ENCODE measurements around the gene MTO1.
"Not testable (repeated sequence)": the region's sequence is repeated elsewhere in the genome, so short reads cannot be mapped to it uniquely, and the experiment has no call there.

MTO1 gene

DNA sequence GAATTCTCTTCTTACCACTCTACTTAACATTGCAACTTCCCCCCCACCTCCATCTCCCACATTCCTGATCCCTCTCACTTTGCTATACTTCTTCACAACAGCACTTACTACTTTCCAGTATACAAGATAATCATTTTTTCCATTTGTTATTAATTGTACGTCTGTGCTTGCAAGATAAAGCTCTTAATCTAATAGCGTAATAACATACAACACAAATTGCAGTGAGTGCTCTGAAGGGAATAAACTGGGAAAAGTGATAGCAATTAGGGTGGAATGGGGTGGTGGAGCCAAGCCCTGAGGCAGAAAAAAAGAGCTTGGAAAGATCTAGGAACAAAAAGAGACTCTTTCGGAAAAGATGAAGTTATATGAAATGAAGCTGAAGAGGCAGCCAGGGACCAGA is 18.0 kb upstream of the MTO1 start:
- no peak for TF ChIP-seq CTCF (IDR thresholded peaks at IDR 0.05; ENCODE audit: control extremely low read depth, extremely low read depth, low read depth, missing control alignments)
- POLR2A ChIA-PET = no interaction called here
- CTCF ChIA-PET = interaction anchor here (1.3 to 1.7 kb wide), 2 partner anchors 10 to 168 kb away, joined by 3 to 4 read pairs; no protein-coding TSS in a partner anchor
- DNase-seq (ENCODE audit: extremely low spot score) = no peak

DNA sequence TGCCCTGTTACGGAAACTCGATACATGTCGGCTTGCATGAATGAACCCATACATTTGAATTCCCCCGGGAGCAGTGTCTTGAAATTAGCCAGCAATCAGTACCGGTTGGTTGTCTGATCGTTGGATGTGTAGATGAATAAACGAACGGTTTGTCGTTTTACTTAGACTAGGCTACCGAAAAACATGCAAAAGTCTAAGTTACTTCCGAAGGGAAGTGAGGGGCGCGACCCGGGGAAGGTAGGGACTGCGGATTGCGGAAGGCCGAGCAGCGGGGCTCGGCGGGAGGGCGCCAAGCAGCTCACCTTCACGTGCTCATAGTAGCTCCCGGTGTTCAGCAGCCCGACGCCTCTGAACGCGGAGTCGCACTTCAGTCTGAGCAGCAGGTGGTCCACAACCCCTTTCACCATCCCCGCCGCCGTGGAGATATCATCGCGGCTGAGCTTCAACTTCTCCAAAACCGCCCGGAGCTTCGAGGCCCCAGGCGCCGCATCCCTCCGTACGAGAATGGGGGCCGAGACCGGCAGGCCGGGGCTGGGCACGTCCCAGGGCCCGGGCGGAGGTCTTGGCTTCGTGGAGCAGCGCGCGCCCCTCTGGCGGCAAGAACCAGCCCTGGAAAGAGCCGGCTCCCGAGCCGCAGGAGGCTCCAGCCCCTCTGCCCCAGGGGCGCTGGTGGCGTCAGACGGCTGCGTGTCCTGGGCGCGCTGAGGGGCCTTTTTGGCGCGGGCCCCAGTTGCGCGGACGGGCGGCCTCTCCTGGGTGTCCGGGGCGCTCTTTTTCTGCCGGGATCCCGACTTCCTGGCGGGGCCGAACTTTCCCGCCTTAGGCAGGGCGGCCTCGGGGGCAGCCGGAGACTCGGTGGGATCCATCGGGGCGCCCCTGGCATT is 10.1 kb upstream of the MTO1 start:
- DNase-seq (ENCODE audit: extremely low spot score) = peak; percentile 60
- CTCF ChIA-PET = interaction anchor here (0.7 to 3.1 kb wide), 6 partner anchors 11 to 240 kb away, joined by 3 to 18 read pairs (median 4); partner anchors contain the start of gene MTO1
- TF ChIP-seq CTCF (IDR thresholded peaks at IDR 0.05; ENCODE audit: control extremely low read depth, extremely low read depth, low read depth, missing control alignments) = peak; percentile 0
- POLR2A ChIA-PET = interaction anchor here (0.6 to 2.9 kb wide), 6 partner anchors 10 to 69 kb away, joined by 3 to 45 read pairs (median 3); partner anchors contain the start of genes EEF1A1 and MTO1

- peak; percentile 81 for DNase-seq (ENCODE audit: extremely low spot score)
- no peak for TF ChIP-seq CTCF (IDR thresholded peaks at IDR 0.05; ENCODE audit: control extremely low read depth, extremely low read depth, low read depth, missing control alignments)
- ChIA-PET POLR2A (interaction anchor here (0.6 to 2.9 kb wide), 5 partner anchors 9 to 244 kb away, joined by 3 to 45 read pairs (median 3); partner anchors contain the start of genes CD109 and MTO1), CTCF (interaction anchor here (1.2 to 3.1 kb wide), 4 partner anchors 10 to 239 kb away, joined by 3 to 18 read pairs (median 4); partner anchors contain the start of gene MTO1)
Observed at GRCh38 chr6:73452107-73452461, 9.5 kb upstream of the MTO1 start, which contains the start of gene CGAS. Gene CGAS (minus strand): TSS chr6:73452297. CDS start chr6:73452181, 116 bp downstream.

DNA sequence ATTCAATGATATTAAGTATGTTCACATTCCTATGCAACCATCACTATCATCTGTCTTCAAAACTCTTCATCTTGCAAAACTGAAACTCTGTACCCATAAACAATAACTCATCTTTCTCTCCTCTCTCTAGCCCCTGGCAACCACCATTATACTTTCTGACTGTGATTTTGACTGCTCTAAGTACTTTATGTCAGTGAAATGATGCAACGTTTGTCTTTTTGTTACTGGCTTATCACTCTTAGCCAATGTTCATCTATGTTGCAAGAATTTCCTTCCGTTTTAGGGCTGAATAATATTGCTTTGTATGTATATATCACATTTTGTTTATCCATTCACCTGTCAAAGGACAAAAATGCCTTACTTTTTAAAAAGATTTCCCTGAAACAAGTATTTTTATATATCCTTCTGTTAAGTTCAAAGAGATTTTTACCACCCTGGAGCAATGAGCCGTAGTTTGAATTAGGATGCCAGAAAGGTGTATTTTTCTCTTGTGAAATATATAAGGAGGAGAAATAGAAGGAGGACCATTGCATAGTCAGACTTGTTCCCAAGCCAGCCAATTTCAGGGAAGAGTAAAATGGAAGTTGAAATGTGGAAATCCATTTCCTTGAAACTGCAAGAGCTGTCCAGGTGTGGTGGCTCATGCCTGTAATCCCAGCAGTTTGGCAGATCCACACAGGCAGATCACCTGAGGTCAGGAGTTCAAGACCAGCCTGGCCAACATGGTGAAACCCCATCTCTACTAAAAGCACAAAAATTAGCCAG is 5.5 kb upstream of the MTO1 start:
- CTCF ChIA-PET = no interaction called here
- DNase-seq (ENCODE audit: extremely low spot score) = no peak
- POLR2A ChIA-PET = no interaction called here
- no peak for TF ChIP-seq CTCF (IDR thresholded peaks at IDR 0.05; ENCODE audit: control extremely low read depth, extremely low read depth, low read depth, missing control alignments)

DNA sequence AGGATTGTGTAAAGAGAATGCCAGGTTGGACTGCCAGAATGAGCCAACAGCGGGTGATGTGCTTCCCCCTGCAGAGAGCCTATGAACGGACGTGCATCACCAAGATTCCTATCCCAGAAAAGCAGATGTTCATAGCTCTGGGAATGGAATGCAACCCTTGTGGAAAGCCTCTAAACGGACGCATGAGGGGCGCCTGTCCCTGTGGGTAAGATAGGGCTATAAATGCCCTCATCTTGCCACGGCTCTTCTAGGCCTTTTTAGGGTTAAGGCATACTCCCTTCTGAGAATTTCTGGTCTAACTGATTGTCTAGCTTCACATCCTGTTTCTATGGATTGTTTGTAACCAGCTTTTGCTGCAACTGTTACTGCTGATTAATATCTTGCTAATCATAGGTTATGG is 2.1 kb upstream of the MTO1 start:
- POLR2A ChIA-PET; DNase-seq (ENCODE audit: extremely low spot score): not testable (repeated sequence)
- CTCF ChIA-PET = interaction anchor here (1.5 kb wide), 1 partner anchor 11 kb away, joined by 3 read pairs; no protein-coding TSS in a partner anchor

- DNase-seq (ENCODE audit: extremely low spot score) = no peak
- ChIA-PET CTCF (interaction anchor here (1.5 kb wide), 1 partner anchor 11 kb away, joined by 3 read pairs; no protein-coding TSS in a partner anchor), POLR2A (interaction anchor here (0.7 kb wide), 1 partner anchor 101 kb away, joined by 4 read pairs; no protein-coding TSS in a partner anchor)
- TF ChIP-seq CTCF (IDR thresholded peaks at IDR 0.05; ENCODE audit: control extremely low read depth, extremely low read depth, low read depth, missing control alignments) = no peak
Observed at GRCh38 chr6:73460056-73460455, 1.5 kb upstream of the MTO1 start.

Data from GM10248 (cell line).